GDM1 (cell line): ENCODE results near the gene TSPAN19.
A peak's percentile ranks its signal among the peaks of the same experiment; 100 is the strongest.
"Not testable (repeated sequence)": the region's sequence is repeated elsewhere in the genome, so short reads cannot be mapped to it uniquely, and the experiment has no call there.

Experiments
- DNase-seq: peaks from one replicate; lab custom pipeline; 2025; lab: John Stamatoyannopoulos, UW

The TSPAN19 gene

GRCh38 chr12:85036234-85036707, at the start of gene TSPAN19, which contains the start of gene LRRIQ1:
Gene TSPAN19 (minus strand): TSS chr12:85036277. CDS start chr12:85029946, 6,331 bp downstream.
Gene LRRIQ1 (plus strand): TSS chr12:85036351. CDS start chr12:85038177, 1,826 bp downstream.
- DNase-seq, result no peak

DNA sequence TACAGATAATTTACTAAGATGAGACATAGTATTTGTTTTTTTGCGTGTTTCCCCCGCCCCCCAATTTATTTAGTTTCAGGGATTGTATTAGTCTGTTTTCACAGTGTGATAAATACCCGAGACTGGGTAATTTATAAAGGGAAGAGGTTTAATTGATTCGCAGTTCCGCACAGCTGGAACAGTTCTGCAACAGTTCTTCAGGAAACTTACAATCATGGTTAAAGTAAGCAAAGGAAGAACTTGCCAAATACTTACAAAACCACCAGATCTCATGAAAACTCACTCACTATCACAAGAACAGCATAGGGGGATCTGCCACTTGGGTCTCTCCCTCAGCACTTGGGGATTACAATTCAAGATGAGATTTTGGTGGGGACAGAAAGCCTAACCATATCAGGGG, 49.0 kb upstream of the TSPAN19 start:
- no peak for DNase-seq

GRCh38 chr12:85076688-85077430, 40.8 kb upstream of the TSPAN19 start:
- DNase-seq, result peak; percentile 5

DNA sequence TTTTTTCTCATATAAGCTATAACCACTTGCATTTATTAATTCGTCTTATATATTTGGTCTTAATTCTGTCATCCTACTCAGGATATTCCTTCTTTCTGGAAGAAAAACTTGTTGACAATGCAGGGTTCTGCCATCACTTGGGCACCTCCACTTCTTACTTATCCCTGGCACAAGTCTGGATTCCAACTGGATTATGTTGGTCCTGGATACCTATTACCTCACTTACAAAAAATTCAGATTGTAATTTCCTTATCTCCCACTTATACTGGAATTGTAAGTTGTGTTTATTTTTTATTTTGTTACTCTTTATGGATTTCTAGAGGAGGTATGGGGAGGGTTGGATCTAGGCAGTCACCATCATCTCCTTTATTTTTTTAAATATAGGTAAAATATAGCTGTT, 36.7 kb upstream of the TSPAN19 start:
- no peak for DNase-seq

GRCh38 chr12:85065837-85066482, 29.9 kb upstream of the TSPAN19 start:
- DNase-seq, result no peak

DNA sequence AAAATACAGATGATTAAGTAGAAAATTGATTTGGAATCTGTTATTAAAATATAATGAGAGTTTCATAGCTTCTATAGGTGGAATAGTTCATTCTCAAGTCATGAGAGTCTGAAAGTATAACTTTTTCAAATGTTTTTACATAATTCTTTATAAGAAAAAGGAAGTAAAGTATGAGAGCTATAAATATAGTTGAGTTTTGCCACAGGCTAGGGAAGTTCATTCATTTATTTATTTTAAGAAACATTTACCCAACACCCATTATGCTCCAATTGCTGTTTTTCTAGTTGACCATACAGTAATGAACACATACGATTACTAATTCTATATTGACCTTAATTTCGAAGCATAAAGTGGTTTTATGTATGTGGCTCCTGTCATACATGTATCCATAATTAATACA, 24.8 kb upstream of the TSPAN19 start:
- no peak for DNase-seq

- DNase-seq, result no peak
Measured at GRCh38 chr12:85059594-85059993, 23.5 kb upstream of the TSPAN19 start.

DNA sequence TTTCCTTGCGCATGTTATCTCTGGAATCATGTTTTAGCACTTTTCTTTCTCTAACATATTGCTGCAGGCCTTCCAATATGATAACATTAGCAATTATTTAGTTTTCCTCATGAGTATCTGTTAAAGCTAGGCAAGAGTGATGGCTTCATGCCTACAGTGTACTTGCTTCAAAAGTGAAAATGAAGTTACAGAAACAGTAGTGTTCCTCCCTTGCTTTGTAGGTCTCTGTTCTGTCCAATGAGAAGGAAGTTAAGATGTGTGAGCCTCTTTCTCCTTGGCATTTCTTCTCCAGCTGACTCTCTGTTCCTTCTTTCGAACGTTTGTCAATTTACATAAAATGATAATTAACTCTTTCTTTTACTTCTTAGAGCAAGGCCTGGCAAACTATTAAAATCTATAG, 22.3 kb upstream of the TSPAN19 start:
- no peak for DNase-seq

DNA sequence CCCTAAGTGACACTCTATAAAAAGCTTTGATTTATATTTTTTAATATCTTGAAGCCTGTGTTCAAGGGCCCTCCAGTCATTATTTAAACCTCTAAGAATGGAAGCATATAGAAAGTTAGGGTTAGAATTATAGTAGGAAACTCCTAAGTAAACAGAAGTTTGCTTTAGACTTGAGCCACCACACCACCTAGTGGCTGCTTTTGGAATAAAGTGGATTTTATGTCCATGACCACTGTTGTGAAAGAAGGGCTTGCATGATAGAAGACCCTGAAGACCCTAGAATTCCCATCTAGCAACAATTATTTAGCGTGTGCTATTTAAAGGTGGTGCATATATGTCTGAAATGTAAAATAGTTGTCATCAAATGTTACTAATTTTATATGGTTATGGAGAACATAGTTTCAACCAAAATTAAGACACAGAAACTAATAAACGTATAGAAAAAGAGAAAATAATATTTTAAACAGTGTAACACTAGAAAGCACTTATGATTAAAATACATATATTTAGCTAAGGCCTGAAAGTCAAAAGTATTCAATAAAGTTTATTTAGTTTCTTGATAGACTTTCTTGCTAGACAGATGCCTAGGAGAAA, 21.4 kb upstream of the TSPAN19 start:
- no peak for DNase-seq

DNA sequence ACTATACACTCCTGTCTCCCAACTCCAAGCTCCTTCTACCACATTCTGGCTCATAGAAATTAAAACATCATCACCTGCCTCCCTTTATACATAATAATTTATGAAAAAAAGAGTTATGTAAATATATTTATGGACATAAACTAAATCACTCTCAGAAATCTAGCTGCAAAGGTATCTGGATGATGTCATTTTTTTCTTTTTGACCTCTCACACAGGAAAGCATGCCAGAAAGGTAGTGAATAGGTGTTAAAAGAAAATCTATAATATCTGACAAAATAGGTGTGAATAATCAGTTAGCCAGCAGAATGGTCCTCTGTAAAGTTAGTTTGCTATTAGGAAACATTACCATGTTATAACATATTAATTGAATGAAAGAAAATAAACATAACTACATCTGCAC, 7.8 kb upstream of the TSPAN19 start:
- no peak for DNase-seq

DNA sequence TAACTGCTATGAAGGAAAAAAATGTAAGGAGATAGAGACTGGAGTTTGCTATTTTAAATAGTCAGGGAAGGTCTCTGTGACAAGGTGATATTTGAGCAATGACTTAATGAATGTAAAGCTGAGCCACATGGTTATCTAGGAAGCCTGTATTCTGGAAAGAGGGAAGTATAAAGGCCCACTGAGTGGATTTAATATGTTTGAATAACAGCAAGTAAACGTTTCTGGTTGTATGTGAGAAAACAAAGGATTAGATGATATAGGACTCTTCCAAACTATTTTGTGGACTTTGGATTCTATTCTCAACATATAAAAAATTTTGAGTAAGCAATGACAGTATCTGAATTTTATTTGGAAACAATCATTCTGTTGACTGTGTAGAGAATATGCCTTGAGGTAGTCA, 5.3 kb upstream of the TSPAN19 start:
- DNase-seq, result no peak

DNA sequence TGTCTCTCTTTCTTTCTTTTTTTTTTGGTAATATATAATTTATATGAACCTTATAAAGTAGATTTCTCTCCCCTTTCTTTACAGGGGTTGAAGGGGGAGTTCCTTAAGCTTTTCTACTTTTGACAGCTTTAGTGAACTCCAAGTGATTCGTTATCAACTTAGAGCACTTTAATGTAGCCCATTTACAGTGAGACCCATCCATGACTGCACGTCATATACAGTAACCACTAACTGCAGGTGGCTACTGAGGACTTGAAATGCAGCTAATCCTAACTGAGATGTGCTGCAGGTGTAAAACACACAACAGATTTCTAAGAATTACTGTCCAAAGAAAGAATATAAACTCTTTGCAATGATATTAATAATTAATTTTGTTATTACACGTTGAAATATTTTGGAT, 656 bp upstream of the TSPAN19 start:
- DNase-seq, result no peak

GRCh38 chr12:85029456-85029855, 6.6 kb downstream of the TSPAN19 start:
- no peak for DNase-seq

GRCh38 chr12:85018098-85018497, 18.0 kb downstream of the TSPAN19 start:
- DNase-seq, result no peak

- DNase-seq, result no peak
Measured at GRCh38 chr12:85017618-85018017, 18.5 kb downstream of the TSPAN19 start.

DNA sequence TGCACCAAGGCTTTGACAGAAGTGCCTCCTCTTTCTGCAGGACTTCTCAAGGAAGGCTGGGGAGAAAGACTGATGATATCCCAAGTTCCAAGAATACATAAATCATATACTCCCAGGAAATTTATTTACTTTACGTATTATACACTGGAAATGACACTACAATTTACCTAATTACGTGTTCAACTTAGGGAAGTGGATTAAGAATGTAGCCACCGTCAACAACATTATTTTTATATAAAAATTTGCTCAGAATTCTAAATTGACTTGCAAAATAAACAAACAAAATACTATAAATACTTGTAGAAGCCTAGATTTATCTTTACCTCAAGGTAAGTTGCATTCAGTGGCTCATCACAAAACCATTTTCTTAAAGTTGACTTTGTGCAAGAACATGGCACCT, 18.9 kb downstream of the TSPAN19 start:
- no peak for DNase-seq

- DNase-seq, result no peak
Measured at GRCh38 chr12:85016413-85016812, 19.7 kb downstream of the TSPAN19 start.

- DNase-seq, result no peak
Measured at GRCh38 chr12:85007836-85008235, 28.2 kb downstream of the TSPAN19 start.

DNA sequence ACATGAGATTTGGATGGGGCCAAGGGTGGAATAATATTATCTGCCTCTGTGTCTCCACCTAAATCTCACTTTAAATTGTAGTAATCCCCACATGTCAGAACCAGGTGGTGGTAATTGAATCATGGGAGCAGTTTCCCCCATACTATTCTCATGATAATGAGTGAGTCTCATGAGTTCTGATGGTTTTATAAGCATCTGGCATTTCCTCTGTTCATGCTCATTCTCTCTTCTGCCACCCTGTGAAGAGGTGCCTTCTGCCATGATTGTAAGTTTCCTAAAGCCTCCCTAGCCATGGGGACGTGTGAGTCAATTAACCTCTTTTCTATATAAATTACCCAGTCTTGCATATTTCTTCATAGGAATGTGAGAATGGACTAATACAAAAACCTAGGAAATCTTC, 29.9 kb downstream of the TSPAN19 start:
- no peak for DNase-seq

DNA sequence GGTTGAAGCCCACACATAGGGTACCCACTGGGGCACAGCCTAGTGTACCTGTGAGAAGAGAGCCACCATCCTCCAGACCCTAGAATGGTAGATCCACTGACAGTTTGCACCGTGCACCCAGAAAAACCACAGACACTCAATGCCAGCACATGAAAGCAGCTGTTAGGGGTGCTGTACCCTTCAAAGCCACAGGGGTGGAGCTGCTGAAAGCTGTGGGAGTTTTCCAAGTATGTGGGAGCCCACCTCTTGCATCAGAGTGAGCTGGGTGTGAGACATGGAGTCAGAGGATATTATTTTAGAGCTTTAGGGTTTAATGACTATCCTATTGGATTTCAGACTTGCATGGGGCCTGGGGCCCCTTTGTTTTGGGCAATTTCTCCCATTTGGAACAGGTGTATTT, 30.5 kb downstream of the TSPAN19 start:
- no peak for DNase-seq

GRCh38 chr12:85005047-85005446, 31.0 kb downstream of the TSPAN19 start:
- DNase-seq, result not testable (repeated sequence)

GRCh38 chr12:85004204-85004603, 31.9 kb downstream of the TSPAN19 start:
- no peak for DNase-seq

DNA sequence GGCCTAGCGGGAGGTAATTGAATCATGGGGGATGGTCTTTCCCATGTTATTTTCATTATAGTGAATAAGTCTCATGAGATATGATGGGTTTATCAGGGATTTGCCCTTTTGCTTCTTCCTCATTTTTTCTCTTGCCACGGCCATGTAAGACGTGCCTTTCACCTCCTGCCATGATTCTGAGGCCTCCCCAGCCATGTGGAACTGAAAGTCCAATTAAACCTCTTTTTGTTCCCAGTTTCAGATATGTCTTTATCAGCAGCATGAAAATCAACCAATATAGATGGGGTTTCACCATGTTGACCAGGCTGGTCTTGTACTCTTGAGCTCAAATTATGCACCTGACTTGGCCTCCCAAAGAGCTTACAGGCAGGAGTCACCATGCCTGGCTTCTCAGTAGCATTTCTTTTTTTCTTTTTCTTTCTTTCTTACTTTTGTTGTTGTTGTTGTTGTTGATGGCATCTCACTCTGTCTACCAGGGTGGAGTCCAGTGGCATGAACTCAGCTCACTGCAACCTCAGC, 33.2 kb downstream of the TSPAN19 start:
- DNase-seq, result no peak
